Tibial artery (tissue), 4 donors: ENCODE results near the gene PPP1CA.

ENCODE experiments used
- DNase-seq, 2 donors: peaks; one replicate each; pipeline ENCODE4 v3.0.0-alpha.2; 2019
- H3K27ac ChIP-seq, 2 donors: fragments of 200-600 bp; sonication (generic) in 1 of 2; 1 replicate in 1 of 2; 2 replicates in 1 of 2; pipeline ENCODE4 v1.5.1; 2018 to 2019; ENCODE audit warnings: mild to moderate bottlenecking in 1 of 2
- H3K27me3 ChIP-seq, 2 donors: fragments of 200-600 bp; sonication (generic) in 1 of 2; one replicate each; pipeline versions ENCODE4 v1.5.1 to v1.6.0; 2016 to 2019
- H3K36me3 ChIP-seq, 3 donors: fragments of 200-600 bp; sonication (generic) in 2 of 3; one replicate each; pipeline ENCODE4 v1.5.1; 2016 to 2019; ENCODE audit warnings: mild to moderate bottlenecking in 2 of 3
- H3K4me1 ChIP-seq, 4 donors: fragments of 200-600 bp; sonication (generic) in 2 of 4; 1 replicate in 3 of 4; 2 replicates in 1 of 4; pipeline ENCODE4 v1.5.1; 2016 to 2019
- H3K4me3 ChIP-seq, 2 donors: fragments of 200-600 bp; sonication (generic) in 1 of 2; 1 replicate in 1 of 2; 2 replicates in 1 of 2; pipeline ENCODE4 v1.5.1; 2018 to 2019; ENCODE audit warnings: mild to moderate bottlenecking in 2 of 2
- H3K9me3 ChIP-seq, 3 donors: fragments of 200-600 bp; sonication (generic) in 1 of 3; one replicate each; pipeline ENCODE4 v1.5.1; 2016 to 2019
- CTCF ChIP-seq, 2 experiments: fragments of 200-600 bp in 1 of 2; fragments of 450-650 bp in 1 of 2; IDR thresholded peaks; one replicate each; pipeline ENCODE4 v1.5.1; 2017 to 2019; ENCODE audit warnings: antibody characterized with exemption in 2 of 2, mild to moderate bottlenecking in 1 of 2, moderate library complexity in 1 of 2
- intact Hi-C: fragments of 100-400 bp; cut with DNase I; formaldehyde crosslinking; loops from one replicate; pipeline ENCODE4 v1.15.0; 2023; ENCODE audit warnings: low total_unique reads

PPP1CA gene

GRCh38 chr11:67410369-67410831 lies 8.7 kb upstream of the PPP1CA start:
- peaks cover 0 to 74% of the 10 kb centered on the region in 2 donors for H3K27me3 ChIP-seq
- no peak overlapping the region for H3K27ac ChIP-seq
- peaks cover 0 to 18% (median 3%) of the 10 kb centered on the region in 4 donors for H3K4me1 ChIP-seq
- TF ChIP-seq CTCF (IDR thresholded peaks at IDR 0.05) = no peak
- intact Hi-C loops = no loop called here
- no peaks in the 10 kb centered on the region for H3K36me3 ChIP-seq
- no peak overlapping the region for H3K4me3 ChIP-seq
- DNase-seq = no peak
- H3K9me3 ChIP-seq = no peaks in the 10 kb centered on the region

GRCh38 chr11:67409781-67410368 lies 8.2 kb upstream of the PPP1CA start:
- H3K27me3 ChIP-seq = peaks cover 0 to 79% of the 10 kb centered on the region in 2 donors
- no peaks in the 10 kb centered on the region for H3K36me3 ChIP-seq
- peaks cover 0 to 13% (median under 1%) of the 10 kb centered on the region in 4 donors for H3K4me1 ChIP-seq
- DNase-seq = no peak
- intact Hi-C loops = no loop called here
- H3K4me3 ChIP-seq = no peak overlapping the region
- no peaks in the 10 kb centered on the region for H3K9me3 ChIP-seq
- TF ChIP-seq CTCF (IDR thresholded peaks at IDR 0.05) = no peak
- H3K27ac ChIP-seq = no peak overlapping the region

GRCh38 chr11:67409261-67409666 lies 7.6 kb upstream of the PPP1CA start:
- Histone ChIP-seq H3K36me3 (no peaks in the 10 kb centered on the region), H3K27me3 (peaks cover 0 to 84% of the 10 kb centered on the region in 2 donors), H3K27ac (no peak overlapping the region), H3K4me1 (peaks cover 0 to 11% (median 0%) of the 10 kb centered on the region in 4 donors), H3K9me3 (no peaks in the 10 kb centered on the region), H3K4me3 (no peak overlapping the region)
- no peak for DNase-seq
- intact Hi-C loops = no loop called here
- no peak for TF ChIP-seq CTCF (IDR thresholded peaks at IDR 0.05)

- peaks cover 0 to 90% of the 10 kb centered on the region in 2 donors for H3K27me3 ChIP-seq
Measured at GRCh38 chr11:67408437-67409200, 7.0 kb upstream of the PPP1CA start.

GRCh38 chr11:67407688-67408163 lies 6.1 kb upstream of the PPP1CA start:
- Histone ChIP-seq H3K27ac (no peak overlapping the region), H3K27me3 (peaks cover 0 to 87% of the 10 kb centered on the region in 2 donors), H3K36me3 (no peaks in the 10 kb centered on the region), H3K4me1 (peaks cover 0 to 11% (median 0%) of the 10 kb centered on the region in 4 donors), H3K4me3 (no peak overlapping the region), H3K9me3 (no peaks in the 10 kb centered on the region)
- no peak for TF ChIP-seq CTCF (IDR thresholded peaks at IDR 0.05)
- intact Hi-C loops = no loop called here
- DNase-seq = no peak

More at GRCh38 chr11:67408437-67409200, 7.0 kb upstream of the PPP1CA start:
- H3K4me3 ChIP-seq = no peak overlapping the region
- H3K4me1 ChIP-seq = peaks cover 0 to 11% (median 0%) of the 10 kb centered on the region in 4 donors
- H3K9me3 ChIP-seq = no peaks in the 10 kb centered on the region
- no peaks in the 10 kb centered on the region for H3K36me3 ChIP-seq
- no peak overlapping the region for H3K27ac ChIP-seq
- no peak for DNase-seq
- TF ChIP-seq CTCF (IDR thresholded peaks at IDR 0.05) = no peak
- intact Hi-C loops = no loop called here
